H1 (cell line): Measurements from ENCODE around the gene HCST. TPM values are rescaled to one million over a fixed set of nuclear protein-coding genes. Genes with fewer than 3 reads are reported as not detected.

Source experiments
- CTCF ChIA-PET: fragments of 300-600 bp; sonication (Branson Sonifier 250); formaldehyde crosslinking; loops from one replicate; lab custom pipeline; 2021; ENCODE audit not compliant: partially characterized antibody; lab: Charles Lee
- POLR2A ChIA-PET: fragments of 300-600 bp; sonication (Branson Sonifier 250); formaldehyde crosslinking; loops from one replicate; lab custom pipeline; 2021; ENCODE audit warnings: inconsistent platforms; ENCODE audit not compliant: partially characterized antibody; lab: Charles Lee
- DNase-seq, 2 experiments: peaks; one replicate each; pipeline versions ENCODE4 v3.0.0 to v3.0.0-alpha.2; 2010 to 2022; ENCODE audit warnings: low spot score in 2 of 2, low read depth in 1 of 2, mixed read lengths in 1 of 2
- FAIRE-seq: peaks from 2 replicates; lab custom pipeline; 2011; peaks lifted over from hg19 to GRCh38; lab: Jason Lieb, UNC
- H2AFZ ChIP-seq: 2 replicates; pipeline ENCODE4 v1.8.1; 2012; ENCODE audit warnings: low read length, inconsistent platforms
- H2AK5ac ChIP-seq: 2 replicates; pipeline ENCODE4 v1.6.1; 2013; ENCODE audit warnings: low read depth, low read length
- H2BK120ac ChIP-seq: replicated peaks from 2 replicates; pipeline ENCODE3; 2013; ENCODE audit warnings: low read depth, low read length, inconsistent platforms
- H2BK12ac ChIP-seq: 2 replicates; pipeline ENCODE4 v1.6.1; 2013; ENCODE audit warnings: low read depth, low read length
- H2BK15ac ChIP-seq: 2 replicates; pipeline ENCODE4 v1.6.1; 2013; ENCODE audit warnings: low read length
- H2BK20ac ChIP-seq: 2 replicates; pipeline ENCODE4 v1.6.1; 2013; ENCODE audit warnings: low read length
- H2BK5ac ChIP-seq: 2 replicates; pipeline ENCODE4 v1.6.1; 2013; ENCODE audit warnings: low read depth, low read length
- H3K14ac ChIP-seq: 2 replicates; pipeline ENCODE4 v1.6.1; 2013; ENCODE audit warnings: inconsistent platforms; ENCODE audit not compliant: insufficient read length
- H3K18ac ChIP-seq: 2 replicates; pipeline ENCODE4 v1.6.1; 2013; ENCODE audit warnings: low read length; ENCODE audit errors: extremely low read depth
- H3K23ac ChIP-seq: 2 replicates; pipeline ENCODE4 v1.6.1; 2013; ENCODE audit warnings: inconsistent platforms; ENCODE audit not compliant: insufficient read length
- H3K23me2 ChIP-seq: 2 replicates; pipeline ENCODE4 v1.6.1; 2013; ENCODE audit warnings: low read depth, low read length
- H3K27ac ChIP-seq: 2 replicates; pipeline ENCODE4 v1.6.1; 2011; ENCODE audit warnings: low read depth, low read length, inconsistent platforms
- H3K27me3 ChIP-seq, 4 experiments: replicated peaks in 1 of 4; 1 replicate in 1 of 4; 2 replicates in 3 of 4; pipeline versions ENCODE4 v1.6.1 to v1.8.1; 2011 to 2013; ENCODE audit warnings: low read length in 3 of 4, mild to moderate bottlenecking in 3 of 4, inconsistent platforms in 2 of 4, mixed read lengths in 2 of 4, moderate library complexity in 1 of 4; ENCODE audit not compliant: control insufficient read depth in 3 of 4, insufficient read depth in 3 of 4; ENCODE audit errors: extremely low read depth in 1 of 4
- H3K36me3 ChIP-seq, 4 experiments: 2 replicates each; pipeline versions ENCODE4 v1.6.1 to v1.8.1; 2011 to 2013; ENCODE audit warnings: mild to moderate bottlenecking in 4 of 4, low read length in 3 of 4, moderate library complexity in 2 of 4, control low read depth in 1 of 4, inconsistent platforms in 1 of 4; ENCODE audit not compliant: insufficient read depth in 4 of 4, control insufficient read depth in 2 of 4
- H3K4ac ChIP-seq: replicated peaks from 2 replicates; pipeline ENCODE3; 2013; ENCODE audit warnings: low read length, low read depth, mixed read lengths, inconsistent platforms; ENCODE audit not compliant: insufficient read length
- H3K4me1 ChIP-seq, 4 experiments: replicated peaks in 1 of 4; 1 replicate in 1 of 4; 2 replicates in 3 of 4; pipeline versions ENCODE4 v1.6.1 to v1.8.1; 2011 to 2013; ENCODE audit warnings: low read length in 3 of 4, inconsistent platforms in 2 of 4, mixed read lengths in 1 of 4; ENCODE audit not compliant: insufficient read depth in 4 of 4, control insufficient read depth in 3 of 4
- H3K4me2 ChIP-seq, 2 experiments: 2 replicates each; pipeline versions ENCODE4 v1.6.1 to v1.8.1; 2011 to 2013; ENCODE audit warnings: low read depth in 2 of 2, low read length in 2 of 2, control low read depth in 1 of 2, inconsistent platforms in 1 of 2, mild to moderate bottlenecking in 1 of 2; ENCODE audit not compliant: insufficient read depth in 1 of 2
- H3K4me3 ChIP-seq, 4 experiments: fragments of 200-600, 300-600 bp in 1 of 4; sonication (generic), shearing (Covaris generic), sonication (Bioruptor Twin) in 1 of 4; 2 replicates each; pipeline versions ENCODE4 v1.5.1 to v1.8.1; 2011 to 2016; ENCODE audit warnings: low read length in 4 of 4, low read depth in 3 of 4, control low read depth in 2 of 4, inconsistent platforms in 2 of 4, mild to moderate bottlenecking in 2 of 4, mixed read lengths in 1 of 4, moderate library complexity in 1 of 4; ENCODE audit not compliant: insufficient read depth in 2 of 4; ENCODE audit errors: extremely low read depth in 1 of 4
- H3K56ac ChIP-seq: replicated peaks from 2 replicates; pipeline ENCODE3; 2013; ENCODE audit warnings: low read depth, mild to moderate bottlenecking, mixed read lengths, low read length, inconsistent platforms; ENCODE audit not compliant: insufficient read length
- H3K79me1 ChIP-seq: 2 replicates; pipeline ENCODE4 v1.6.1; 2013; ENCODE audit warnings: low read depth, low read length, control low read depth
- H3K79me2 ChIP-seq, 2 experiments: 2 replicates each; pipeline versions ENCODE4 v1.6.1 to v1.8.1; 2012 to 2013; ENCODE audit warnings: low read length in 2 of 2, mild to moderate bottlenecking in 2 of 2, inconsistent platforms in 1 of 2; ENCODE audit not compliant: insufficient read depth in 2 of 2, control insufficient read depth in 1 of 2
- H3K9ac ChIP-seq, 4 experiments: replicated peaks in 1 of 4; 1 replicate in 1 of 4; 2 replicates in 3 of 4; pipeline versions ENCODE4 v1.6.1 to v1.8.1; 2011 to 2013; ENCODE audit warnings: low read depth in 3 of 4, low read length in 3 of 4, control low read depth in 2 of 4, mild to moderate bottlenecking in 2 of 4, moderate library complexity in 2 of 4, inconsistent platforms in 1 of 4; ENCODE audit errors: extremely low read depth in 1 of 4
- H3K9me3 ChIP-seq, 2 experiments: 2 replicates each; pipeline versions ENCODE4 v1.6.1 to v1.8.1; 2012 to 2013; ENCODE audit warnings: mild to moderate bottlenecking in 2 of 2, moderate library complexity in 2 of 2, control low read depth in 1 of 2, inconsistent platforms in 1 of 2, low read depth in 1 of 2, low read length in 1 of 2, mixed read lengths in 1 of 2; ENCODE audit not compliant: insufficient read depth in 2 of 2
- H4K20me1 ChIP-seq, 2 experiments: replicated peaks in 1 of 2; 2 replicates each; pipeline versions ENCODE3 to v1.8.1; 2011 to 2013; ENCODE audit warnings: inconsistent platforms in 2 of 2, low read length in 2 of 2, mild to moderate bottlenecking in 1 of 2; ENCODE audit not compliant: insufficient read depth in 2 of 2, control insufficient read depth in 1 of 2
- H4K5ac ChIP-seq: 2 replicates; pipeline ENCODE4 v1.6.1; 2013; ENCODE audit warnings: low read length, low read depth, mixed read lengths, inconsistent platforms; ENCODE audit not compliant: insufficient read length
- H4K8ac ChIP-seq: 2 replicates; pipeline ENCODE4 v1.8.0; 2013; ENCODE audit warnings: mild to moderate bottlenecking, moderate library complexity, low read length, inconsistent platforms; ENCODE audit not compliant: insufficient read depth; ENCODE audit errors: extremely low read depth
- H4K91ac ChIP-seq: replicated peaks from 2 replicates; pipeline ENCODE3; 2013; ENCODE audit warnings: low read length, mixed read lengths, inconsistent platforms; ENCODE audit not compliant: insufficient read length
- BACH1 ChIP-seq: IDR thresholded peaks from 2 replicates; pipeline ENCODE4 v1.6.1; 2012; ENCODE audit warnings: low read length, improper control_type of control experiment
- BCL11A ChIP-seq, 2 experiments: IDR thresholded peaks; one replicate each; pipeline ENCODE4 v1.6.1; 2011; ENCODE audit warnings: low read depth in 2 of 2, low read length in 2 of 2, mild to moderate bottlenecking in 2 of 2
- BRCA1 ChIP-seq: IDR thresholded peaks from 2 replicates; pipeline ENCODE4 v1.6.1; 2012; ENCODE audit warnings: low read depth, low read length, improper control_type of control experiment
- CBX5 ChIP-seq: fragments of 300-800, 300-1000 bp; sonication (generic); IDR thresholded peaks from 2 replicates; pipeline ENCODE4 v1.7.1; 2016; ENCODE audit warnings: antibody characterized with exemption, low read length, low read depth
- CBX8 ChIP-seq: fragments of 300-800, 300-1000 bp; sonication (generic); IDR thresholded peaks from 2 replicates; pipeline ENCODE4 v1.7.1; 2016; ENCODE audit warnings: low read depth, low read length, borderline replicate concordance
- EGR1 ChIP-seq: IDR thresholded peaks from 2 replicates; pipeline ENCODE4 v1.6.1; 2011; ENCODE audit warnings: low read depth, low read length, borderline replicate concordance
- EP300 ChIP-seq, 2 experiments: IDR thresholded peaks; 1 replicate in 1 of 2; 2 replicates in 1 of 2; pipeline ENCODE4 v1.6.1; 2011 to 2012; ENCODE audit warnings: low read depth in 2 of 2, low read length in 2 of 2, mild to moderate bottlenecking in 2 of 2, borderline replicate concordance in 1 of 2, inconsistent platforms in 1 of 2, moderate library complexity in 1 of 2
- HDAC6 ChIP-seq: IDR thresholded peaks from one replicate; pipeline ENCODE4 v1.7.1; 2012; ENCODE audit warnings: low read depth, mild to moderate bottlenecking, inconsistent platforms, low read length, moderate library complexity
- JUN ChIP-seq: IDR thresholded peaks from 2 replicates; pipeline ENCODE4 v1.6.1; 2011; ENCODE audit warnings: low read depth, mild to moderate bottlenecking, improper control_type of control experiment, low read length
- TAF7 ChIP-seq: optimal IDR thresholded peaks from 2 replicates; pipeline ENCODE3; 2011; ENCODE audit warnings: low read depth, mild to moderate bottlenecking, inconsistent platforms, low read length, moderate library complexity, borderline replicate concordance
- ZNF274 ChIP-seq: IDR thresholded peaks from 2 replicates; pipeline ENCODE4 v1.7.0; 2012; ENCODE audit warnings: low read length, borderline replicate concordance; ENCODE audit errors: extremely low read depth
- WGBS, 2 experiments: shearing (Covaris generic) in 1 of 2; methylation state at CpG; one replicate each; pipeline versions ENCODE4 v1.1.6 to v1.1.7; 2013 to 2015; ENCODE audit warnings: low lambda C conversion rate in 2 of 2, mixed read lengths in 2 of 2, inconsistent platforms in 1 of 2, low coverage in 1 of 2, missing lambda C conversion rate in 1 of 2; ENCODE audit not compliant: insufficient replicate concordance in 2 of 2, insufficient coverage in 1 of 2, insufficient read length in 1 of 2; ENCODE audit errors: extremely low coverage in 1 of 2, missing lambda C conversion rate in 1 of 2; 5-methylcytosine and 5-hydroxymethylcytosine counted together
- polyA plus RNA-seq, 7 experiments: library from polyadenylated mRNA; depleted of rRNA in 3 of 7; stranded (reverse) in 5 of 7; unstranded in 2 of 7; fragments of >200 nt in 5 of 7; fragments of 200-250 nt in 2 of 7; gene quantifications; 1 replicate in 5 of 7; 2 replicates in 1 of 7; 4 replicates in 1 of 7; pipeline versions ENCODE4 v1.2.1 to v1.2.3, GENCODE V29; 2011 to 2013; ENCODE audit warnings: missing spikeins in 2 of 7, mixed read lengths in 2 of 7
- total RNA-seq: library from RNA; stranded (reverse); fragmentation: NEBNext Ultra II Directional; extraction: Animal tissue kit (Norgen Biotek cat#: 25700); gene quantifications from 2 replicates; pipeline ENCODE4 v1.2.1, GENCODE V29; 2021
- TF ChIP-seq, protein P1 (sequence below): IDR thresholded peaks from 2 replicates; pipeline ENCODE4 v1.6.1; 2011; ENCODE audit warnings: low read length, improper control_type of control experiment
- TF ChIP-seq, protein P2 (sequence below): IDR thresholded peaks from 2 replicates; pipeline ENCODE4 v1.6.1; 2012; ENCODE audit warnings: inconsistent platforms

The HCST gene
- total and polyA plus RNA-seq, 2 of the 8 experiments (the other 6 are each of a cell fraction or from before 2014, with no cell fraction given), result 2.8 TPM; not detected in 1

DNA sequence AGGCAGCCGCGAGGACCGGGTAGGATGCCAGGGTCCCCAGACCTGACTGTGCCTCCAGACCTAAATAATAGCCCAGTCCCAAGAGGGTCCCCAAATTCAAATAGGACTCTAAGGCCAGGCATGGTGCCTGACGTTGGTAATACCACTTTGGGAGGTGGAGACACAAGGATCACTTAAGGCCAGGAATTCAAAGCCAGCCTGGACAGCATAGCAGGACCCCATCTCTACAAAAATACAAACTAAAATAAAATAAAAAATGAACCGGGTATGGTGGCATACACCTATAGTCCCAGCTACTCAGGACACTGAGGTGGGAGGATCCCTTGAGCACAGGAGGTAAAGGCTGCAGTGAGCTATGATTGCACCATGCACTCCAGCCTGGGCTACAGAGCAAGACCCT is 39.3 kb upstream of the HCST start:
- Histone ChIP-seq H3K18ac (no peak overlapping the region), H3K4me3 (no peak overlapping the region), H2BK5ac (no peak overlapping the region), H3K23me2 (peaks cover 14% of the 10 kb centered on the region), H3K27ac (no peak overlapping the region), H3K4me2 (no peak overlapping the region), H3K4me1 (peaks cover 0 to 19% (median 10%) of the 10 kb centered on the region in 4 experiments; a peak in 5 of 7 replicates), H3K36me3 (no peaks in the 10 kb centered on the region), H2AFZ (no peak overlapping the region), H4K20me1 (peaks cover 0 to 3% of the 10 kb centered on the region in 2 experiments), H3K9ac (no peak overlapping the region), H3K79me1 (no peaks in the 10 kb centered on the region), H4K5ac (no peak overlapping the region), H4K91ac (no peak overlapping the region), H3K9me3 (no peaks in the 10 kb centered on the region), H2BK120ac (no peak overlapping the region), H2BK15ac (no peak overlapping the region), H3K4ac (no peak overlapping the region), H3K56ac (no peak overlapping the region), H2BK12ac (no peak overlapping the region), H3K23ac (no peak overlapping the region), H3K79me2 (no peaks in the 10 kb centered on the region), H4K8ac (no peak overlapping the region; the same call in 1 of the 2 replicates), H2BK20ac (no peak overlapping the region), H3K27me3 (peaks cover 8 to 56% (median 47%) of the 10 kb centered on the region in 4 experiments), H2AK5ac (no peak overlapping the region), H3K14ac (no peak overlapping the region)
- ChIA-PET POLR2A (interaction anchor here (1.2 kb wide), 1 partner anchor 14 kb away, joined by 3 read pairs; no protein-coding TSS in a partner anchor), CTCF (interaction anchor here (0.6 to 1.2 kb wide), 5 partner anchors 12 to 1380 kb away, joined by 3 read pairs; no protein-coding TSS in a partner anchor)
- no peak for DNase-seq
- no peak for FAIRE-seq
- 90% methylated on average over 5 of the region's 5 CpGs; no CpG with 5 or more reads in 1 of the 2 experiments for WGBS, 2 experiments
- TF ChIP-seq EGR1 (no peak), JUN (no peak), ZNF274 (no peak), BRCA1 (no peak), TAF7 (no peak), EP300 (IDR thresholded peaks at IDR 0.05; ENCODE audit: borderline replicate concordance in 1 of 2, low read depth in 2 of 2, low read length in 2 of 2) (no peak), BCL11A (IDR thresholded peaks at IDR 0.05; ENCODE audit: low read depth in 2 of 2, low read length in 2 of 2) (no peak), HDAC6 (no peak), CBX8 (no peak), BACH1 (no peak), CBX5 (no peak)
- TF ChIP-seq, protein P1, sequence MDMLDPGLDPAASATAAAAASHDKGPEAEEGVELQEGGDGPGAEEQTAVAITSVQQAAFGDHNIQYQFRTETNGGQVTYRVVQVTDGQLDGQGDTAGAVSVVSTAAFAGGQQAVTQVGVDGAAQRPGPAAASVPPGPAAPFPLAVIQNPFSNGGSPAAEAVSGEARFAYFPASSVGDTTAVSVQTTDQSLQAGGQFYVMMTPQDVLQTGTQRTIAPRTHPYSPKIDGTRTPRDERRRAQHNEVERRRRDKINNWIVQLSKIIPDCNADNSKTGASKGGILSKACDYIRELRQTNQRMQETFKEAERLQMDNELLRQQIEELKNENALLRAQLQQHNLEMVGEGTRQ, result no peak
- TF ChIP-seq, protein P2, sequence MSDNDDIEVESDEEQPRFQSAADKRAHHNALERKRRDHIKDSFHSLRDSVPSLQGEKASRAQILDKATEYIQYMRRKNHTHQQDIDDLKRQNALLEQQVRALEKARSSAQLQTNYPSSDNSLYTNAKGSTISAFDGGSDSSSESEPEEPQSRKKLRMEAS, result no peak
